Mesendoderm (in vitro differentiated cells): Measurements from ENCODE around the gene SNX27.
A peak's percentile ranks its signal among the peaks of the same experiment; 100 is the strongest.
"Not testable (repeated sequence)": the region's sequence is repeated elsewhere in the genome, so short reads cannot be mapped to it uniquely, and the experiment has no call there.

Experiments
- DNase-seq: peaks from one replicate; pipeline ENCODE4 v3.0.0; 2013
- H2AK5ac ChIP-seq: 2 replicates; pipeline ENCODE4 v1.6.1; 2013; ENCODE audit warnings: low read length, inconsistent platforms
- H2BK120ac ChIP-seq: 2 replicates; pipeline ENCODE4 v1.6.1; 2013; ENCODE audit warnings: low read depth, mild to moderate bottlenecking, low read length, moderate library complexity, mixed read lengths
- H2BK15ac ChIP-seq: replicated peaks from 2 replicates; pipeline ENCODE4 v1.6.1; 2013; ENCODE audit warnings: low read depth, mild to moderate bottlenecking, moderate library complexity
- H2BK5ac ChIP-seq: 2 replicates; pipeline ENCODE4 v1.6.1; 2013; ENCODE audit warnings: low read length, inconsistent platforms
- H3K18ac ChIP-seq: 2 replicates; pipeline ENCODE4 v1.6.1; 2013; ENCODE audit warnings: mild to moderate bottlenecking, low read length, mixed read lengths
- H3K23ac ChIP-seq: one replicate; pipeline ENCODE4 v1.6.1; 2013; ENCODE audit warnings: low read length
- H3K27ac ChIP-seq: 2 replicates; pipeline ENCODE4 v1.5.1; 2013; ENCODE audit warnings: low read depth, mild to moderate bottlenecking, inconsistent platforms, low read length, moderate library complexity
- H3K27me3 ChIP-seq: 2 replicates; pipeline ENCODE4 v1.6.1; 2013; ENCODE audit warnings: low read length, control low read depth, mild to moderate bottlenecking, inconsistent platforms; ENCODE audit not compliant: insufficient read depth, poor library complexity
- H3K36me3 ChIP-seq: 2 replicates; pipeline ENCODE4 v1.6.1; 2013; ENCODE audit warnings: low read length, inconsistent platforms; ENCODE audit not compliant: control insufficient read depth, insufficient read depth
- H3K4ac ChIP-seq: one replicate; pipeline ENCODE4 v1.6.1; 2013; ENCODE audit warnings: low read depth, mild to moderate bottlenecking, low read length, moderate library complexity
- H3K4me1 ChIP-seq: 2 replicates; pipeline ENCODE4 v1.6.1; 2013; ENCODE audit warnings: low read depth, low read length, inconsistent platforms; ENCODE audit not compliant: control insufficient read depth
- H3K4me2 ChIP-seq: 2 replicates; pipeline ENCODE4 v1.6.1; 2013; ENCODE audit warnings: low read length
- H3K4me3 ChIP-seq: 2 replicates; pipeline ENCODE4 v1.5.1; 2013; ENCODE audit warnings: mild to moderate bottlenecking, low read length
- H3K56ac ChIP-seq: one replicate; pipeline ENCODE4 v1.6.1; 2013; ENCODE audit warnings: low read length
- H3K79me1 ChIP-seq: 2 replicates; pipeline ENCODE4 v1.6.1; 2013; ENCODE audit warnings: low read length, inconsistent platforms
- H3K79me2 ChIP-seq: 2 replicates; pipeline ENCODE4 v1.6.1; 2013; ENCODE audit warnings: mild to moderate bottlenecking, low read length; ENCODE audit not compliant: control insufficient read depth, insufficient read depth
- H3K9ac ChIP-seq: 2 replicates; pipeline ENCODE4 v1.6.1; 2013; ENCODE audit warnings: low read length, inconsistent platforms
- H4K5ac ChIP-seq: one replicate; pipeline ENCODE4 v1.6.1; 2013; ENCODE audit warnings: low read length
- H4K8ac ChIP-seq: one replicate; pipeline ENCODE4 v1.6.1; 2013; ENCODE audit warnings: low read depth, mild to moderate bottlenecking, control low read depth, low read length, moderate library complexity
- WGBS: extraction: QIAGEN DNeasy Blood & Tissue Kit; methylation state at CpG from one replicate; pipeline ENCODE4 v1.1.7; 2013; ENCODE audit warnings: low lambda C conversion rate, missing lambda C conversion rate; ENCODE audit not compliant: insufficient coverage; ENCODE audit errors: extremely low coverage; 5-methylcytosine and 5-hydroxymethylcytosine counted together

Gene SNX27

GRCh38 chr1:151613282-151613780 is 1.5 kb downstream of the SNX27 start:
- Histone ChIP-seq H2BK15ac (no peak overlapping the region), H3K18ac (no peak overlapping the region), H3K27me3 (no peaks in the 10 kb centered on the region), H3K27ac (no peak overlapping the region), H3K4ac (no peak overlapping the region), H2AK5ac (peak overlapping the region; percentile 46), H3K4me3 (peak overlapping the region; percentile 66), H2BK120ac (no peak overlapping the region), H3K23ac (no peak overlapping the region), H2BK5ac (no peak overlapping the region), H3K79me2 (peaks cover 14% of the 10 kb centered on the region), H3K4me2 (peak overlapping the region; percentile 96), H3K79me1 (peaks cover 6% of the 10 kb centered on the region), H3K36me3 (no peaks in the 10 kb centered on the region), H4K8ac (no peak overlapping the region), H3K9ac (peak overlapping the region; percentile 81), H4K5ac (no peak overlapping the region), H3K56ac (peak overlapping the region; percentile 91), H3K4me1 (peaks cover 4% of the 10 kb centered on the region)
- WGBS: no CpG with 5 or more reads among the region's 9 CpGs
- peak; percentile 55 for DNase-seq

- Histone ChIP-seq H2AK5ac (no peak overlapping the region), H4K5ac (no peak overlapping the region), H3K27ac (no peak overlapping the region), H3K9ac (no peak overlapping the region), H3K18ac (no peak overlapping the region), H3K36me3 (no peaks in the 10 kb centered on the region), H4K8ac (no peak overlapping the region), H2BK120ac (no peak overlapping the region), H2BK15ac (no peak overlapping the region), H3K4me2 (no peak overlapping the region), H3K23ac (no peak overlapping the region), H3K56ac (no peak overlapping the region), H3K79me2 (peaks cover 24% of the 10 kb centered on the region), H2BK5ac (no peak overlapping the region), H3K4me3 (no peak overlapping the region), H3K27me3 (no peaks in the 10 kb centered on the region), H3K79me1 (peaks cover 6% of the 10 kb centered on the region), H3K4me1 (peaks cover 7% of the 10 kb centered on the region), H3K4ac (no peak overlapping the region)
- DNase-seq: no peak
- no CpG with 5 or more reads among the region's 4 CpGs for WGBS
Measured at GRCh38 chr1:151615711-151616504, 4.1 kb downstream of the SNX27 start.

DNA sequence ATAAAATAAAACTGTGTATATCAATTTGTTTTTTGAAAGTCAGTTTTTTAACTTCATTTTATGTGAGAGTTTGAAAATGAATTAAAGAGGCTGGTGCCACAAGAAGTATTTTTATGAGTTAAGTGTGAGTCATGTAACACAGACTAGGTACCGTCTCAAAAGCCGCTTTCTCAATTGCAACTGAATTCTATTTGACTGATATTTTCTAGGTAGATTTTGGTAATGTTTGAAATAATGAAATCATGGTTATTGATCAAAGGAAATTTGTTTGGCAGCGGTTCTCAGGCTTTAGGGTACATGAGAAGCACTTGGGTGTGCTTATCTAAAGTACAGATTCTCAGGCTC is 4.6 kb downstream of the SNX27 start:
- H3K27ac ChIP-seq: no peak overlapping the region
- no peak overlapping the region for H4K8ac ChIP-seq
- H4K5ac ChIP-seq: no peak overlapping the region
- H2BK5ac ChIP-seq: no peak overlapping the region
- no peaks in the 10 kb centered on the region for H3K36me3 ChIP-seq
- no peak overlapping the region for H2AK5ac ChIP-seq
- H3K4ac ChIP-seq: no peak overlapping the region
- no peak overlapping the region for H2BK120ac ChIP-seq
- peaks cover 6% of the 10 kb centered on the region for H3K79me1 ChIP-seq
- DNase-seq: no peak
- no peak overlapping the region for H3K18ac ChIP-seq
- no peaks in the 10 kb centered on the region for H3K27me3 ChIP-seq
- no peak overlapping the region for H3K4me2 ChIP-seq
- no peak overlapping the region for H3K9ac ChIP-seq
- no peak overlapping the region for H2BK15ac ChIP-seq
- WGBS: no CpG with 5 or more reads among the region's 3 CpGs
- H3K23ac ChIP-seq: no peak overlapping the region
- H3K56ac ChIP-seq: no peak overlapping the region
- H3K4me1 ChIP-seq: peaks cover 5% of the 10 kb centered on the region
- H3K79me2 ChIP-seq: peaks cover 25% of the 10 kb centered on the region
- no peak overlapping the region for H3K4me3 ChIP-seq

- no peak overlapping the region for H3K56ac ChIP-seq
- no peak for DNase-seq
Measured at GRCh38 chr1:151618003-151618402, 6.2 kb downstream of the SNX27 start.

DNA sequence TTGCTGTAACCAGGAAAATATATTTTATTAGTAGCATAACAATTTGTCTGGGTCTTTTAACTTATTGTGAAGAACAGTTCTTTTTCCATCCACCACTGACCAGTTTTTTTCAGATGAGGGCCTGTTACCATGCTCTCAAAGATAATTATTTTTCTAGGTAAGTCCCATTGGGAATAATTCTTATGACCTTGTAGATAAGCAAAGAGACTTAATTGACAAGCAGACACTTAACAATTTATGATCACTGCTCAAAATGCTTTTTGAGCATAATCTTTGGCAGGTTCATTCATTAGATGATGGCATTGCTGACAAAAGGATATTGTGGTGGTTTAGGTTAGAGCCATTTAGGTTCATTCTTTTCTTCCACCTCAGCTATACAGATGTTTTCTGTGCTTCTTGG is 6.6 kb downstream of the SNX27 start:
- H2BK120ac ChIP-seq: no peak overlapping the region
- H3K18ac ChIP-seq: no peak overlapping the region
- H3K56ac ChIP-seq: no peak overlapping the region
- H2BK5ac ChIP-seq: no peak overlapping the region
- H4K8ac ChIP-seq: no peak overlapping the region
- no peak overlapping the region for H2AK5ac ChIP-seq
- no peak overlapping the region for H3K23ac ChIP-seq
- no peak overlapping the region for H3K4me2 ChIP-seq
- no peak overlapping the region for H3K4ac ChIP-seq
- H3K79me1 ChIP-seq: peaks cover 4% of the 10 kb centered on the region
- DNase-seq: no peak
- H3K4me1 ChIP-seq: peaks cover 5% of the 10 kb centered on the region
- H3K36me3 ChIP-seq: no peaks in the 10 kb centered on the region
- H3K4me3 ChIP-seq: no peak overlapping the region
- H2BK15ac ChIP-seq: no peak overlapping the region
- no peak overlapping the region for H4K5ac ChIP-seq
- peaks cover 22% of the 10 kb centered on the region for H3K79me2 ChIP-seq
- H3K9ac ChIP-seq: no peak overlapping the region
- no peaks in the 10 kb centered on the region for H3K27me3 ChIP-seq
- H3K27ac ChIP-seq: no peak overlapping the region

More at GRCh38 chr1:151618003-151618402, 6.2 kb downstream of the SNX27 start:
- Histone ChIP-seq H3K27ac (no peak overlapping the region), H3K4ac (no peak overlapping the region), H2AK5ac (no peak overlapping the region), H2BK120ac (no peak overlapping the region), H3K23ac (no peak overlapping the region), H3K18ac (no peak overlapping the region), H3K4me1 (peaks cover 5% of the 10 kb centered on the region), H3K36me3 (no peaks in the 10 kb centered on the region), H3K4me3 (no peak overlapping the region), H3K27me3 (no peaks in the 10 kb centered on the region), H4K5ac (no peak overlapping the region), H2BK15ac (no peak overlapping the region), H2BK5ac (no peak overlapping the region), H3K9ac (no peak overlapping the region), H4K8ac (no peak overlapping the region), H3K4me2 (no peak overlapping the region), H3K79me1 (peaks cover 6% of the 10 kb centered on the region), H3K79me2 (peaks cover 25% of the 10 kb centered on the region)
- no CpG with 5 or more reads among the region's 3 CpGs for WGBS

DNA sequence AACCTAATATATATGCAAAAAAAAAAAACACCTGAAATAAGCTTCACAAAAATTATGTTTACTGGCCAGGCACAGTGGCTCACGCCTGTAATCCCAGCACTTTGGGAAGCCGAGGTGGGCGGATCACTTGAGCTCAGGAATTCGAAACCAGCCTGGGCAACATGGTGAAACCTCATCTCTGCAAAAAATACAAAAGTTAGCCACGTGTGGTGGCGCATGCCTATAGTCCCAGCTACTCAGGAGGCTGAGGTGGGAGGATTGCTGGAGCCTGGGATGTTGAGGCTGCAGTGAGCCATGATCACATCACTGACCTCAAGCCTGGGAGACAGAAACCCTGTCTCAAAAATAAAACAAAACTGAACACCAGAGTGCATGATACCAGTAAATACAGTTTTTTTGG is 7.1 kb downstream of the SNX27 start:
- not testable (repeated sequence) for H3K4me3 ChIP-seq, H4K5ac ChIP-seq, H3K4ac ChIP-seq, H3K4me1 ChIP-seq, H3K56ac ChIP-seq, H3K4me2 ChIP-seq, H3K23ac ChIP-seq, H2BK5ac ChIP-seq, H3K27ac ChIP-seq, H2BK15ac ChIP-seq, DNase-seq, H3K27me3 ChIP-seq, H3K79me1 ChIP-seq, H3K18ac ChIP-seq, H2AK5ac ChIP-seq, H3K9ac ChIP-seq, H4K8ac ChIP-seq, H3K36me3 ChIP-seq, H2BK120ac ChIP-seq
- no CpG with 5 or more reads among the region's 6 CpGs for WGBS
- peaks cover 18% of the 10 kb centered on the region for H3K79me2 ChIP-seq
